T-helper 22 cell (primary cell): ENCODE measurements around the gene SPECC1L.

Experiments
- DNase-seq: peaks from one replicate; pipeline ENCODE4 v3.0.0-alpha.2; 2020; ENCODE audit warnings: low read depth

SPECC1L gene

GRCh38 chr22:24429411-24430365, 159.1 kb downstream of the SPECC1L start:
- DNase-seq = peak; percentile 56

DNA sequence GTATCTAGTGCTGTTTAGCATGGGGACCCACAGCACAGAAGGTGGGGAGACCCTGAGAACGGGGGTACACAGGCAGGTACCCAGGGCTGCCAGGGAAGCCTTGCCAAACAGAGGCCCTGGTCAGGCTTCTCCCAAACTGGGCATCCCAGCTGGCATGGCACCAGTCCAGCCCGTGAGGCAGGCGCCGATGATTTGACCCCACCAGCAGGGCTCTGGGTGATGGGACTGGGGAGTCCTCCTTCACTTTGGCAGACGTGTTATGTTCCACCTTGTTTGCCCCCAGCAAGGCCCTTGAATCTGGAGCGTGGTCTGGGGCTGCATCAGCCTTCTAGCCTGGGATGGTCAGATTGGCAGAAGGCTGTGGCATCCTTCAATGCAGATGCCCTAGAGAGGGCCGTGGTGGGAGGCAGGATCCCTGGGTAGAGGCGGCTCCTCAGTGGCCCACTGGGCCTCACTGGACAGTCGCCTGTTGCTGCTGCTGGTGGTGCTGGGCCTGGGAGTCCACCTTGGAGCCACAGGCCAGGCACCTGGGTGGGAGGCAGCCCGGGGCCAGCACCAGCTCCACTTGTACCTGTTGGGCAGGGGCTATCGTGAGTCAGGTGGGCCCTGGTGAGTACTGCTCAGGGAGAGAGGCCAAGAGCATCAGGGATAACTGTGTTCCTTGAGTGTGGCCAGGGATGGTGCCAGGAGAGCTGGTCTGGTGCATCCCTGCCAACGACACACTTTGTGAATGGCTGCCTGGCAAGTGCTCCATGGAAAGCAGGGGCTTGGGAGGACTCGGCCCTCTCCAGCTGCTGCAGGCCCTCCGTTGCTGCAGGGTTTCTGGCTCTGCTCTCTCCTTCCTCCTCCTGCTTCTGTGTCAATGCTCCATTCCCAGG, 160.0 kb downstream of the SPECC1L start:
- no peak for DNase-seq

GRCh38 chr22:24431309-24432034, 160.8 kb downstream of the SPECC1L start:
- no peak for DNase-seq

DNA sequence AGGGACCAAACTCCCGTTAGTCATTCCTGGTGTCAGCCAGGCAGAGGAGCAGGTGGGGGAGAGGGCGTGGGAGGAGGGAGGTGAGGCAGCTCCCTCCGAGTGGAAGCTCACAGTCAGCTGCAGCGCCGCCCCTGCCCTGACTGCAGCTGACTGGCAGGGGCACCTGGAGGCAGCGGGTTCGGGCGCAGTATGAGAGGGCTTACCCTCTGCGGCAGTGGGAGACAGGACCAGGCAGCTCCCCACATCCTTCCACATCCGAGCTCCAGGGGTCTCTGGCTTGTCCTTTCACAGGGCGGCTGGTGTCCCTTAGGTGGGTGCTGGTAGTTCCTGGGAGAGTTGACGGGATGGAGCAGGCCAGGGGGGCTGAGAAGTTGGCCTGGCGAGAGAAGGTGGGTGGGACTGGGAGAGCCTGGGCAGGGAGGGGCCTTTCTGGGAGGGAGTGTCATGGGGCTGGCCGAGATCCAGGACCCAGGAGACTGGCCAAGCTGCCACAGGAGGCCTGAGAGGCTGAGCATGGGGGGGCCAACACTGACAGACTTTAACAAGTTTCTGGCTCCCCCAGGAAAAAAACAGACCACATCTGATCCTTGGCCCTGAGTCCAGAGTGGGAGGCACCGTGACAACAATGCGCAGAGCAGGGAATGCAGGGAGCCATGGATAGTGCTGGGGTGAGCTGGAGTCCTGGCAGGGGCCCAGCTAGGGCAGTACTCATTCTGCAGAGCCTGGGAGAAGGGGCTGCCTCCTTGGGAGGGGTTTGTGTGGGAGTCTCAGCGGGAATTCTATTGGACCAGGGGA, 161.6 kb downstream of the SPECC1L start:
- DNase-seq = no peak

DNA sequence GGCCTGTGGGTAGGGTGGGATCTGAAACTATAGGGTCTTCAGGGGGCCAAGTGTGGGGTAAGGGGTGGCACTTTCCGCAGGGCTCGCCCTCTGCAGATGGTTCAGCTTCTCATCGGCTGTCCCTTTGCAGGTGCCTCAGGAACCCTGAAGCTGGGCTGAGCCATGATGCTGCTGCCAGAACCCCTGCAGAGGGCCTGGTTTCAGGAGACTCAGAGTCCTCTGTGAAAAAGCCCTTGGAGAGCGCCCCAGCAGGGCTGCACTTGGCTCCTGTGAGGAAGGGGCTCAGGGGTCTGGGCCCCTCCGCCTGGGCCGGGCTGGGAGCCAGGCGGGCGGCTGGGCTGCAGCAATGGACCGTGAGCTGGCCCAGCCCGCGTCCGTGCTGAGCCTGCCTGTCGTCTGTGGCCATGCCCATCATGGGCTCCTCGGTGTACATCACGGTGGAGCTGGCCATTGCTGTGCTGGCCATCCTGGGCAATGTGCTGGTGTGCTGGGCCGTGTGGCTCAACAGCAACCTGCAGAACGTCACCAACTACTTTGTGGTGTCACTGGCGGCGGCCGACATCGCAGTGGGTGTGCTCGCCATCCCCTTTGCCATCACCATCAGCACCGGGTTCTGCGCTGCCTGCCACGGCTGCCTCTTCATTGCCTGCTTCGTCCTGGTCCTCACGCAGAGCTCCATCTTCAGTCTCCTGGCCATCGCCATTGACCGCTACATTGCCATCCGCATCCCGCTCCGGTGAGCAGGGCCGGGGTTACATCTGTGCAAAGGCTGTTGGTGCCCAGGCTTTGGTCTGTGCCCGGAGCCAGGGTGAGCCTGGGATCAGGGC, 162.6 kb downstream of the SPECC1L start:
- DNase-seq = no peak

DNA sequence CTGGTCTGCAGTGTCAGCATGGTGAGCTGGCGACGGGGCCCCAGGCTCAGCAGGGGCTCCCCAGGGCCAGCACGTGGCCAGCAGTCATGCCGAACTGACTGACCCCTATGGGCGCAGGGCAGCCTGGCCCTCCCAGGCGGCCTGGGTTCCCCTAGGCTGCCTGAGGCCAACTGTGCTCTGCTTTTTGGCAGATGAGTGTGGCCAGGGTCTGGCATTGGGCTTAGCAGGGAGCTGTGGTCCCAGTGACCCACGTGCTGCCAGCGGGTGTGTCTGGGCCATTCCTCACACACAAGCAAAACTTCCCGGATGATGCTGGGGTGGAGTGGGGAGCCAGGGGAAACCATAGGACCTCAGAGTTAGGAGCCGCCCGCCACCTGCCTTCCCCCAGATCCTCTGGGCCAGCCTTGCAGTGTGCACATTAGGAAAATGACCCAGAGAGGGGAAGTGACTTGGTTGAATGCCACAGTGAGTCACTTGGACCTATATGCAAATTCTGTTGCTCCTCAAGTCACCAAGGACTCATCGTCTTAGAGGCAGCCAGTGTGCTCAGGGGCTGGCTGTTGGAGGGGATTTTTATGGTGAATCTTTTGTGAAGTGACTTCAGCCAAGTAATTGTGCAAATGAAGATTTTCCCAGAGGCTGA, 163.3 kb downstream of the SPECC1L start:
- DNase-seq = no peak

DNA sequence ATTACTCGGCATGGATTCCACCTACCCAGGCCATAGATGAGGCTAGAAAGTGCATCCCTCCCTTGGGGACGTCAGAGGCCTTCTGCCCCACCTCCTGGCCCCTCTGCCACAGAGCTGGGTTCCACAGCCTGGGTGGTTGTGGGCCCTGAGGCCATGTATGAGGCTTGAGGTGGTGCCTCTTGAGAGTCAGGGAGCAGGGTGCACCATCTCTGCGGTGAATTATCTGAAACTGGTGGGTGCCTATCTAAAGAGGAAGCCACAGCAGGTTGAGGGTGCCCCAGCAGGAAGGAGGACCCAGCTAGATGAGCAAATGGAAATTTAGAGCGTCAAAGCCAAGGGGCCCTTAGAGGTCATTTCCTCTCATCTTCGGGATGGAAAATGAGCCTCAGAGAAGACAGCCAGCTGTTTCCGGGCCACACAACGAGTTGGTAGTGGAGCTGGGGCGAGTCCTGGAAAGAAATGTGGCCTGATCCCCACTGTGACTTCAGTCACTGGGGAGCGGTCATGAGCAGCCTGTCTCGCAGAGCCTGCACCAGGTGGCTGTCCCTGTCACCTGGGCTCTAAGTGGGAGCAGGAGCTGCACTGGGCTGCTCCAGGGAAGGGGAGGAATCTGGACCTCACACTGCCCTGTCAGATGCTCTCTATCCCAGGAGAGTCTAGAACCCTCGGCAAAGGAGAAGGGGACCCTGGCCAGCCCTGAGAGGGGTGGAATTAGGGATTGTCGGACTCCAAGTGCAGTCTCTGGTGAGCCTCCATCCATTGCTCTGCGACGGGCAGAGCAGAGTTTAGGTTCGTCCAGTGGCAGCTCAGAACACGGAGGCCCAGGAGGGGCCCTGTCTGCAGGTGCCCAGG, 164.1 kb downstream of the SPECC1L start:
- DNase-seq = peak; percentile 76

- no peak for DNase-seq
Observed at GRCh38 chr22:24435323-24435645, 164.7 kb downstream of the SPECC1L start.

DNA sequence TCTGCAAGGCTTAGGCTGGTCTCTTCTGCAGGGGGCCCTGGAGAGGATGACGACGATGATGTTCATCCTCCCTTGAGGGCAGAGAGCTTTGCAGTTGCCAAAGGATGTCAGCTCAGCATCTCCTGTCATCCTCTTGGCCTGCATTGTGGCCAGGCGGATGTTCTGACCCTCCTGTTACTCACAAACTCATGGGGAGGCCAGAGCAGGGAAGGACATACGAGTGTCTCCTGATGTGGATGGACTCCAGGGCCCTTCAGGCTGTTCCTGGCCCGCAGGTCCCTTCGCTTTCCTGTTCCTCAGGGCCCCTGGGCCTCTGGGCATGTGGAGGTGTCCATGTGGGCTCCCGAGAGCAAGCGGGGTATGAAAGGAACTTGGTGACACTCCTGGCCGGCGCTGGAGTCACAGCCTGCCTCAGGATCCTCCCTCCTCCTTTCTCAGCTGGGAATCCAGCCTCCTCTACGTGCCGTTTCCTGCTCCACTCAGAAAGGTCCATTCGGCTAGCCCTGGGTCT, 165.3 kb downstream of the SPECC1L start:
- DNase-seq = no peak

GRCh38 chr22:24436553-24436952, 165.9 kb downstream of the SPECC1L start:
- DNase-seq = no peak

- DNase-seq = no peak
Observed at GRCh38 chr22:24437091-24437490, 166.5 kb downstream of the SPECC1L start.

DNA sequence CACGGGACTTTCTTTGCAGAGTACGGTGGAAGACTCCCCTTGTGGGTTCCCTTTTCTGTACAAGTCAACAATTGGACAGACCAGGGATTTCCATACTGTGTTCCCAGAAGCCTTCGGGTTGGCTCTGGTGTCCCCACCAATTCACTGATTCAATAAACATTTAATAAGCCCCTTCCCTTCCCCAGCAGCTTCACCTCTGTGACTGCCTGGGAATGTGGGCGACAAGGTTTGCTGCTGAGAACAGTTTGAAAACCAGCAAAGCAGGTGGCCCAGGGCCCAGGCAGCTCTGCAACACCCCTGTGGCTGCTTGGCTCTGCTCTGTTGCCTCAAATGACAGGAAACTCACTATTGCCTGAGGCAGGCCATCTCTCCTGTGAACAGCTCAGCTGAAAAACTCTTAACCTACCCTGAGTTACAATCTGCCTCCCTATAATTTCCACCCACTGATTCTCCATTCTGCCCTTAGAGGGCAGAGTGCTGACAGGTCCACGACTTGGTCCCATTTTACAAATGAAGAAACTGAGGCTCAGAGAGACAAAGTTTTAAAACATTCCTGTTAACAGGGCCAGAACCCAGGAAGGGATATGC, 167.2 kb downstream of the SPECC1L start:
- no peak for DNase-seq

DNA sequence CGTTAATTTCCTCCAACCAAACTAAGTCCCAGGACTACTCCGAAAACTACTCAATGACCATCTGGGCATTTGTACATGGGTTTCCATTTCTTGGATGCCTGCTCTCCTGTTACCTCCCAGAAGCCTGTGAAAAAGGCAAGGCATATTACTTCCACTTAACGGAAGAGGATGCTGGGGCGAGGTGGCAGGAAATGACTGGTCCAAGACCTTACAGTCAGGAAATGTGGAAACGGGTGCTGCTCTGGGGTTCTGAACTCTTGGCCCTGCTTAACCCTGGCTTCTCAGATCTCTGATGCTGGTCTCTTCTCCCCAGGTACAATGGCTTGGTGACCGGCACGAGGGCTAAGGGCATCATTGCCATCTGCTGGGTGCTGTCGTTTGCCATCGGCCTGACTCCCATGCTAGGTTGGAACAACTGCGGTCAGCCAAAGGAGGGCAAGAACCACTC, 169.7 kb downstream of the SPECC1L start:
- no peak for DNase-seq

- no peak for DNase-seq
Observed at GRCh38 chr22:24440718-24441405, 170.2 kb downstream of the SPECC1L start.

DNA sequence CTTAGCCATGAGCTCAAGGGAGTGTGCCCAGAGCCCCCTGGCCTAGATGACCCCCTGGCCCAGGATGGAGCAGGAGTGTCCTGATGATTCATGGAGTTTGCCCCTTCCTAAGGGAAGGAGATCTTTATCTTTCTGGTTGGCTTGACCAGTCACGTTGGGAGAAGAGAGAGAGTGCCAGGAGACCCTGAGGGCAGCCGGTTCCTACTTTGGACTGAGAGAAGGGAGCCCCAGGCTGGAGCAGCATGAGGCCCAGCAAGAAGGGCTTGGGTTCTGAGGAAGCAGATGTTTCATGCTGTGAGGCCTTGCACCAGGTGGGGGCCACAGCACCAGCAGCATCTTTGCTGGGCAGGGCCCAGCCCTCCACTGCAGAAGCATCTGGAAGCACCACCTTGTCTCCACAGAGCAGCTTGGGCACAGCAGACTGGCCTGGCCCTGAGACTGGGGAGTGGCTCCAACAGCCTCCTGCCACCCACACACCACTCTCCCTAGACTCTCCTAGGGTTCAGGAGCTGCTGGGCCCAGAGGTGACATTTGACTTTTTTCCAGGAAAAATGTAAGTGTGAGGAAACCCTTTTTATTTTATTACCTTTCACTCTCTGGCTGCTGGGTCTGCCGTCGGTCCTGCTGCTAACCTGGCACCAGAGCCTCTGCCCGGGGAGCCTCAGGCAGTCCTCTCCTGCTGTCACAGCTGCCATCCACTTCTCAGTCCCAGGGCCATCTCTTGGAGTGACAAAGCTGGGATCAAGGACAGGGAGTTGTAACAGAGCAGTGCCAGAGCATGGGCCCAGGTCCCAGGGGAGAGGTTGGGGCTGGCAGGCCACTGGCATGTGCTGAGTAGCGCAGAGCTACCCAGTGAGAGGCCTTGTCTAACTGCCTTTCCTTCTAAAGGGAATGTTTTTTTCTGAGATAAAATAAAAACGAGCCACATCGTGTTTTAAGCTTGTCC, 171.0 kb downstream of the SPECC1L start:
- no peak for DNase-seq

GRCh38 chr22:24442352-24442744, 171.7 kb downstream of the SPECC1L start:
- no peak for DNase-seq

- DNase-seq = no peak
Observed at GRCh38 chr22:24443668-24444067, 173.0 kb downstream of the SPECC1L start.
